Panc1 (cell line): ENCODE measurements around the gene PDE3B.
"Not testable (repeated sequence)": the region's sequence is repeated elsewhere in the genome, so short reads cannot be mapped to it uniquely, and the experiment has no call there.

Experiments
- POLR2AphosphoS5 ChIP-seq: IDR thresholded peaks from 2 replicates; pipeline ENCODE4 v1.6.1; 2012; ENCODE audit warnings: mild to moderate bottlenecking, low read depth, low read length, moderate library complexity
- TCF7L2 ChIP-seq: IDR thresholded peaks from 2 replicates; pipeline ENCODE4 v1.6.1; 2011; ENCODE audit warnings: mild to moderate bottlenecking, low read depth, low read length, inconsistent platforms
- TF ChIP-seq, protein P1 (sequence below): fragments of 450-650 bp; IDR thresholded peaks from 2 replicates; pipeline ENCODE4 v1.5.1; 2017; ENCODE audit warnings: mild to moderate bottlenecking
- TF ChIP-seq, protein P2 (sequence below), 2 experiments: IDR thresholded peaks; 2 replicates each; pipeline ENCODE4 v1.6.1; 2011 to 2012; ENCODE audit warnings: low read depth in 2 of 2, control low read depth in 1 of 2, low read length in 1 of 2, mild to moderate bottlenecking in 1 of 2, moderate library complexity in 1 of 2; ENCODE audit not compliant: insufficient read depth in 1 of 2

DNA sequence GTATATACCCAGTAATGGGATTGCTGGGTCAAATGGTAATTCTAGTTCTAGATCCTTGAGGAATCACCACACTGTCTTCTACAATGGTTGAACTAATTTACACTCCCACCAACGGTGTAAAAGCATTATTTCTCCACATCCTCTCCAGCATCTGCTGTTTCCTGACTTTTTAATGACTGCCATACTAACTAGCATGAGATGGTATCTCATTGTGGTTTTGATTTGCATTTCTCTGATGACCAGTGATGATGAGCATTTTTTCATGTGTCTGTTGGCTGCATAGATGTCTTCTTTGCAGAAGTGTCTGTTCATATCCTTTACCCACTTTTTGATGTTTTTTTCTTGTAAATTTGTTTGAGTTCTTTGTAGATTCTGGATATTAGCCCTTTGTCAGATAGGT is 48.3 kb upstream of the PDE3B start:
- TF ChIP-seq, protein P1, sequence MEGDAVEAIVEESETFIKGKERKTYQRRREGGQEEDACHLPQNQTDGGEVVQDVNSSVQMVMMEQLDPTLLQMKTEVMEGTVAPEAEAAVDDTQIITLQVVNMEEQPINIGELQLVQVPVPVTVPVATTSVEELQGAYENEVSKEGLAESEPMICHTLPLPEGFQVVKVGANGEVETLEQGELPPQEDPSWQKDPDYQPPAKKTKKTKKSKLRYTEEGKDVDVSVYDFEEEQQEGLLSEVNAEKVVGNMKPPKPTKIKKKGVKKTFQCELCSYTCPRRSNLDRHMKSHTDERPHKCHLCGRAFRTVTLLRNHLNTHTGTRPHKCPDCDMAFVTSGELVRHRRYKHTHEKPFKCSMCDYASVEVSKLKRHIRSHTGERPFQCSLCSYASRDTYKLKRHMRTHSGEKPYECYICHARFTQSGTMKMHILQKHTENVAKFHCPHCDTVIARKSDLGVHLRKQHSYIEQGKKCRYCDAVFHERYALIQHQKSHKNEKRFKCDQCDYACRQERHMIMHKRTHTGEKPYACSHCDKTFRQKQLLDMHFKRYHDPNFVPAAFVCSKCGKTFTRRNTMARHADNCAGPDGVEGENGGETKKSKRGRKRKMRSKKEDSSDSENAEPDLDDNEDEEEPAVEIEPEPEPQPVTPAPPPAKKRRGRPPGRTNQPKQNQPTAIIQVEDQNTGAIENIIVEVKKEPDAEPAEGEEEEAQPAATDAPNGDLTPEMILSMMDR: not testable (repeated sequence)
- TF ChIP-seq TCF7L2, POLR2AphosphoS5: not testable (repeated sequence)
- TF ChIP-seq, protein P2, sequence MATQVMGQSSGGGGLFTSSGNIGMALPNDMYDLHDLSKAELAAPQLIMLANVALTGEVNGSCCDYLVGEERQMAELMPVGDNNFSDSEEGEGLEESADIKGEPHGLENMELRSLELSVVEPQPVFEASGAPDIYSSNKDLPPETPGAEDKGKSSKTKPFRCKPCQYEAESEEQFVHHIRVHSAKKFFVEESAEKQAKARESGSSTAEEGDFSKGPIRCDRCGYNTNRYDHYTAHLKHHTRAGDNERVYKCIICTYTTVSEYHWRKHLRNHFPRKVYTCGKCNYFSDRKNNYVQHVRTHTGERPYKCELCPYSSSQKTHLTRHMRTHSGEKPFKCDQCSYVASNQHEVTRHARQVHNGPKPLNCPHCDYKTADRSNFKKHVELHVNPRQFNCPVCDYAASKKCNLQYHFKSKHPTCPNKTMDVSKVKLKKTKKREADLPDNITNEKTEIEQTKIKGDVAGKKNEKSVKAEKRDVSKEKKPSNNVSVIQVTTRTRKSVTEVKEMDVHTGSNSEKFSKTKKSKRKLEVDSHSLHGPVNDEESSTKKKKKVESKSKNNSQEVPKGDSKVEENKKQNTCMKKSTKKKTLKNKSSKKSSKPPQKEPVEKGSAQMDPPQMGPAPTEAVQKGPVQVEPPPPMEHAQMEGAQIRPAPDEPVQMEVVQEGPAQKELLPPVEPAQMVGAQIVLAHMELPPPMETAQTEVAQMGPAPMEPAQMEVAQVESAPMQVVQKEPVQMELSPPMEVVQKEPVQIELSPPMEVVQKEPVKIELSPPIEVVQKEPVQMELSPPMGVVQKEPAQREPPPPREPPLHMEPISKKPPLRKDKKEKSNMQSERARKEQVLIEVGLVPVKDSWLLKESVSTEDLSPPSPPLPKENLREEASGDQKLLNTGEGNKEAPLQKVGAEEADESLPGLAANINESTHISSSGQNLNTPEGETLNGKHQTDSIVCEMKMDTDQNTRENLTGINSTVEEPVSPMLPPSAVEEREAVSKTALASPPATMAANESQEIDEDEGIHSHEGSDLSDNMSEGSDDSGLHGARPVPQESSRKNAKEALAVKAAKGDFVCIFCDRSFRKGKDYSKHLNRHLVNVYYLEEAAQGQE (IDR thresholded peaks at IDR 0.05; ENCODE audit: insufficient read depth in 1 of 2, low read depth in 2 of 2, low read length in 1 of 2): not testable (repeated sequence)
